MCF 10A (cell line): Measurements from ENCODE around the gene SULT1C4. TPM values are rescaled to one million over a fixed set of nuclear protein-coding genes. Genes with fewer than 3 reads are reported as not detected.
A peak's percentile ranks its signal among the peaks of the same experiment; 100 is the strongest.

Experiments used
- BruUV-seq: library from RNA; stranded (reverse); fragments of 400-500 nt; replicated peaks from 2 replicates; lab custom pipeline; 2021; lab: Mats Ljungman, UMichigan
- CTCF ChIA-PET: fragments of 300-600 bp; sonication (Branson Sonifier 250); formaldehyde crosslinking; extraction: SDS; loops from one replicate; lab custom pipeline; 2021; ENCODE audit warnings: antibody characterized with exemption, inconsistent platforms; lab: Yijun Ruan, JAX
- POLR2A ChIA-PET: fragments of 300-600, 350-650 bp; sonication (Branson Sonifier 250); formaldehyde crosslinking; extraction: SDS; loops from one replicate; lab custom pipeline; 2020; ENCODE audit warnings: antibody characterized with exemption, inconsistent platforms; lab: Yijun Ruan, JAX
- DNase-seq: peaks from one replicate; pipeline ENCODE4 v3.0.0-alpha.2; 2018; ENCODE audit not compliant: unreplicated experiment
- H3K27ac Mint-ChIP-seq: one replicate; pipeline ENCODE4 v1.8.0; 2022; ENCODE audit warnings: mild to moderate bottlenecking, low read depth, mixed read lengths; ENCODE audit not compliant: unreplicated experiment
- H3K27me3 Mint-ChIP-seq: one replicate; pipeline ENCODE4 v1.8.0; 2022; ENCODE audit warnings: mixed read lengths; ENCODE audit not compliant: insufficient read depth, unreplicated experiment
- H3K36me3 Mint-ChIP-seq: one replicate; pipeline ENCODE4 v1.8.0; 2022; ENCODE audit warnings: mild to moderate bottlenecking, moderate library complexity, mixed read lengths; ENCODE audit not compliant: insufficient read depth, unreplicated experiment
- H3K4me1 Mint-ChIP-seq: one replicate; pipeline ENCODE4 v1.8.0; 2022; ENCODE audit warnings: mixed read lengths; ENCODE audit not compliant: insufficient read depth, unreplicated experiment
- H3K4me3 Mint-ChIP-seq: one replicate; pipeline ENCODE4 v1.8.0; 2022; ENCODE audit warnings: mild to moderate bottlenecking, moderate library complexity, mixed read lengths; ENCODE audit not compliant: unreplicated experiment
- H3K9me3 Mint-ChIP-seq: one replicate; pipeline ENCODE4 v1.8.0; 2022; ENCODE audit warnings: mixed read lengths; ENCODE audit not compliant: unreplicated experiment
- CTCF ChIP-seq: fragments of 200-600 bp; IDR thresholded peaks from one replicate; pipeline ENCODE4 v1.8.0; 2022; ENCODE audit warnings: antibody characterized with exemption, mild to moderate bottlenecking; ENCODE audit not compliant: unreplicated experiment
- intact Hi-C: fragments of 100-400 bp; cut with micrococcal nuclease; formaldehyde crosslinking; loops from 2 replicates; pipeline ENCODE4 v1.14.1; 2022
- total RNA-seq: library from RNA; stranded (reverse); gene quantifications from 2 replicates; pipeline ENCODE4 v1.2.3, GENCODE V29; 2022

Gene SULT1C4
- total RNA-seq, 1 experiment from 2014 or later = not detected

DNA sequence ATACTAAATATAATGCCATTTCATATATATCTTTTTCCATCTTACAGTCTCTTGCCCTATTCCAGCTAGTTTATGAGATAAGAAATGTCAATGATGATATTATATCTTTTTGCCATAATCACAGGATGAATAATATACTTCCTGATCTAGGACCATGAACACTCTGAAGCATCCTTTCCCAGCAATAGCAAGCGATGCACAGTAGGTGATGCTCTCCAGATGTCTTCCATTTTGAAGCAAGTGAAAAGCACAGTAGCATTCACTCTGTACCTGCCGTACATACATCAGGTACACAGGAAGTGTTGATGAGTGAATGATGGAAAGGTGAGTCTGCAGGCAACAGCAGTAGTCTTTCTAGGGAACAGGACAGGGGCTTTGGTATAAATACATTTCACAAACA, 8.6 kb upstream of the SULT1C4 start:
- no TSS peak for BruUV-seq
- no peak for TF ChIP-seq CTCF
- ChIA-PET POLR2A (interaction anchor here (0.6 to 0.9 kb wide), 2 partner anchors 8 to 80 kb away, joined by 3 to 4 read pairs; no protein-coding TSS in a partner anchor), CTCF (interaction anchor here (0.6 to 1.8 kb wide), 2 partner anchors 15 to 215 kb away, joined by 3 to 5 read pairs; no protein-coding TSS in a partner anchor)
- intact Hi-C loops = no loop called here
- Mint-ChIP-seq H3K9me3 (no peaks in the 10 kb centered on the region), H3K36me3 (peaks cover 5% of the 10 kb centered on the region), H3K4me3 (no peak overlapping the region), H3K27ac (no peak overlapping the region), H3K4me1 (peaks cover 21% of the 10 kb centered on the region), H3K27me3 (no peaks in the 10 kb centered on the region)
- DNase-seq = no peak

- BruUV-seq = no TSS peak
- no peak for TF ChIP-seq CTCF
- CTCF ChIA-PET = interaction anchor here (0.6 to 1.8 kb wide), 3 partner anchors 19 to 214 kb away, joined by 3 to 5 read pairs (median 5); no protein-coding TSS in a partner anchor
- intact Hi-C loops = no loop called here
- H3K27ac Mint-ChIP-seq = peak overlapping the region; percentile 46
- no peak for DNase-seq
- POLR2A ChIA-PET = interaction anchor here (0.9 to 1.2 kb wide), 2 partner anchors 9 to 43 kb away, joined by 3 to 4 read pairs; no protein-coding TSS in a partner anchor
- peaks cover 21% of the 10 kb centered on the region for H3K4me1 Mint-ChIP-seq
- no peaks in the 10 kb centered on the region for H3K36me3 Mint-ChIP-seq
- H3K27me3 Mint-ChIP-seq = no peaks in the 10 kb centered on the region
- H3K4me3 Mint-ChIP-seq = no peak overlapping the region
- H3K9me3 Mint-ChIP-seq = no peaks in the 10 kb centered on the region
Measured at GRCh38 chr2:108370080-108370479, 7.7 kb upstream of the SULT1C4 start.

DNA sequence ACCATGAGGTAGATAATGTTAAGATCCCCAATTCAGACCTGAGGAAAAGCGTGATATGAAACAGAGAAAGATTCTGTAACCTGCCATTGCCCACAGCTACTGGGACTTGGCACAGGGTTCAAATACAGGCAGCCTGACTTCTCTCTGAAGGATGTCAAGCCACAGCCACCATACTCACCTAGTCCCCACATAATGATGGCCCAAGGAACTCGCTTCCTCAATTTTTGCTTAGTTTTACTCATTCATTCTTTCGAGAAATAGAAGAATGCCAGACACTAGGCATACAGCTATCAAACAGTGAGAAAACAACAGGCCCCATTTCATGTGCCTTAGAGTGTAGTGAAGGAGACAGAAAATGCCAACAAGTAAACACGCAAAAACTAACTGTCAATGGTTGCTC, 980 bp upstream of the SULT1C4 start:
- TF ChIP-seq CTCF = no peak
- no peak overlapping the region for H3K27ac Mint-ChIP-seq
- ChIA-PET POLR2A (interaction anchor here (0.6 kb wide), 1 partner anchor 15 kb away, joined by 3 read pairs; no protein-coding TSS in a partner anchor), CTCF (interaction anchor here (1.3 kb wide), 1 partner anchor 9 kb away, joined by 3 read pairs; no protein-coding TSS in a partner anchor)
- H3K9me3 Mint-ChIP-seq = no peaks in the 10 kb centered on the region
- H3K36me3 Mint-ChIP-seq = no peaks in the 10 kb centered on the region
- H3K4me3 Mint-ChIP-seq = no peak overlapping the region
- no peak for DNase-seq
- H3K27me3 Mint-ChIP-seq = no peaks in the 10 kb centered on the region
- intact Hi-C loops = no loop called here
- no peaks in the 10 kb centered on the region for H3K4me1 Mint-ChIP-seq
- BruUV-seq = no TSS peak

DNA sequence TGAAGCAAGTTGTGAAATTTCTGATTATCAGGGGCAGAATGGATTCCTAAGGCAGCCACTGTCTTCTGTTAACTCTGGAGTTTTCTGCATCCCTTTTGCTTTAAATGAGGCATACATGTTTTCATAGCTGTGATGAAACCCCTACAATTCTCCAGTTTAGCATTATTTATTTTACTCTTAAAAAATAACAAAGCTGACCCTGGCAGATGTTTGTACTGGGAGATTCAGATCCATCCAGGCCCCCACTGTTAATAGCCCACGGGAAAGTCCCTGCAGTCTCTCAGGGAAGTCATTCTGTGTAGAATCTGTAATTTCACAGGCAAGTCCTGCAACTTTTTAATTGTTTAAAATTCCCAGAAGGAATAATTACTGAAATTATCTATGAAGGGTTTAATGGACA, 353 bp upstream of the SULT1C4 start:
- no peak overlapping the region for H3K27ac Mint-ChIP-seq
- CTCF ChIA-PET = interaction anchor here (1.3 kb wide), 1 partner anchor 10 kb away, joined by 3 read pairs; no protein-coding TSS in a partner anchor
- no TSS peak for BruUV-seq

More for the DNA sequence above, 353 bp upstream of the SULT1C4 start:
- no peak for TF ChIP-seq CTCF
- no peaks in the 10 kb centered on the region for H3K36me3 Mint-ChIP-seq
- no peaks in the 10 kb centered on the region for H3K27me3 Mint-ChIP-seq
- intact Hi-C loops = no loop called here
- H3K4me3 Mint-ChIP-seq = no peak overlapping the region
- no peaks in the 10 kb centered on the region for H3K4me1 Mint-ChIP-seq
- no peaks in the 10 kb centered on the region for H3K9me3 Mint-ChIP-seq
- DNase-seq = no peak
- POLR2A ChIA-PET = interaction anchor here (1.0 kb wide), 1 partner anchor 11 kb away, joined by 3 read pairs; no protein-coding TSS in a partner anchor
